Medulla oblongata (tissue), 1 donor: ENCODE data around the gene NCF4.

Source experiments
- DNase-seq: peaks from one replicate; pipeline ENCODE4 v3.0.0-alpha.2; 2015; ENCODE audit errors: extremely low spot score

The NCF4 gene

GRCh38 chr22:36860821-36861659 is at the start of gene NCF4:
Gene NCF4, plus strand, starts transcription at chr22:36861006. Its CDS starts 166 bp downstream, at chr22:36861172.
- peak; percentile 85 for DNase-seq

DNA sequence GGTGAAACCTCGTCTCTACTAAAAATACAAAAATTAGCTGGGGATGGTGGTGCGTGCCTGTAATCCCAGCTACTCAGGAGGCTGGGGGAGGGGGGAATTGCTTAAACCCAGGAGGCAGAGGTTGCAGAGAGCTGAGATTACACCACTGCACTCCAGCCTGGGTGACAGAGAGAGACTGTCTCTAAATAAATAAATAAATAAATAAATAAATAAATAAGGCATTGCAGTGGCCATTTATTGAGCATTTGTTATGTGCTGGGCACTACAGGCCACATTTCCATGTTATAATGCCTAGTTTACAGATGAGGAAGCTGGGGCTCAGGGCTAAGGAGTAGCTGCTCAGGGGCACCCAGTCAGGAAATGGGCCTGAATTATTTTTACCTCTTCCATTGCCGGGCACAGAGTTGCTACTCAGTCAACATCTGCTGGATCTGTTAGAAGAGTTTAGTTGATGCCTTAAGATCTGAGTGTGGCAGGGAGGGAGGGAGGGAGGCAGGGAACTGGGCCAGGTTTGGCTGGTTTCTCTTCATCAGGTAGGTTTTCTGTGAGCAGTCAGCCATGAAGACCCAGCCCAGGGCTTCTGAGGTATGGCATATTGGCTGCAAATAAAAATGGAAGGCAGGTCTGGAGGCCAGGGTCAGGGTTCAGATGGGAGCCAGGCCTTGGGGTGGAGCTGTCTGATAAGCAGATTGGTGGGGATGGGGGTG is 49.6 kb upstream of the NCF4 start:
- no peak for DNase-seq

DNA sequence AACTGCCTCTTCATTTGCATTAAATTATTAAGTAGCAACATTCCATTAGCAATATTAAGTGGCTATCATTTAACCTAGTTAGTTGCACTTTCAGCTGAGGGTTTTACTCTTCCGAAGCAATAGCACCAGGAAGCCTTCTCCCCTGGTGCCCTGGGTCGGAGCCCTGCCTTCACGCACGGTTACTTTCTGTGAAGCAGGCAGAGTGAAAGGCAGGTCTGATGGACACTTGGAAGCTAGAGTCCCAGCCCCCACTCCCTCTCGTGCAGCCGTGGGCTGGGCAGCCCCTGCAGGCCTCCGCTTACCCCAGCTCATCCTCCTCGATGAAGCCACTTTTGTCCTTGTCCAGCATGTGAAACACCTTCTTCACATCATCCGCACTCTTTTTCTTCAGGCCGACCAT is 46.0 kb upstream of the NCF4 start:
- DNase-seq = no peak

- DNase-seq = no peak
These were observed 45.1 kb upstream of the NCF4 start for GRCh38 chr22:36815558-36816338.

DNA sequence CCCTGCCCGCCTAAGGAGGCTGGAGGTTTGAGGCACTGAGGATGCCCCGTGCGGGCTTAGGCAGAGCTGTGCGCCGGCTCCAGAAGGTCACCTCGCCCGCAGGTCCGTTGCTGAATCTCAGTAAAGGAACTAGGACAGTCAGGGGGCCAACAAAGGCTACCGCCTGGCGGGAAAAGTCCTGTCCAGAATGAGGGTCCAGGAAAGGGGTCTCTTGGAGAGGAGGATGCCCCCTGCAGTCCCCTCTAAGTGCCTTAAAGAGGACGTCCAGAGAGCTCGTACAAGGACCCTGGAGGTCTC is 44.5 kb upstream of the NCF4 start:
- no peak for DNase-seq

- peak; percentile 9 for DNase-seq
These were observed 43.9 kb upstream of the NCF4 start, which contains the start of gene PVALB for GRCh38 chr22:36816636-36817524. Gene PVALB, minus strand, starts transcription at chr22:36817035. Its CDS starts 30 bp downstream, at chr22:36817005.

GRCh38 chr22:36817525-36817848 is 43.3 kb upstream of the NCF4 start:
- DNase-seq = no peak

GRCh38 chr22:36818010-36818642 is 42.7 kb upstream of the NCF4 start:
- no peak for DNase-seq

DNA sequence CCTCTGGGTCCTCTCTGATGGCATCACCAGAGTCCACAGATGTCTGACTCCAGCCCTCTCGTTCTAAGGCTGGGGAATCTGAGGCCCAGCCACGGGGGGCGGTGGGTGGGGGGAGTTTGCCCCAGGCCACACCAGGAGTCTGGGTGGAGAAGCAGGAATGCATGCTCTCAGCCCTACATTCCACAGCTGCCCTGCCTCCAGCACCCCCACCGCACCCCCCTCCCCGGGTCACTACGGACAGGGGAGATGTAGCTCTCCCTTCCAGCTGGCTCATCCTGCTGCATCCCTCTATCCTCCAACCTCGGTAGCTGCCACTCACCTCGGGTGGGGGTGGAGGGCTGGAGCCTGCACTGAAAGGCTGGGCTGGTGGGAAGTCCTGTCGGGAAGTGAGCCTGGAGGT is 41.7 kb upstream of the NCF4 start:
- no peak for DNase-seq

GRCh38 chr22:36822581-36822980 is 38.2 kb upstream of the NCF4 start:
- no peak for DNase-seq

- DNase-seq = no peak
These were observed 37.5 kb upstream of the NCF4 start for GRCh38 chr22:36823186-36823839.

- DNase-seq = no peak
These were observed 36.2 kb upstream of the NCF4 start for GRCh38 chr22:36824655-36825054.

GRCh38 chr22:36826262-36826661 is 34.5 kb upstream of the NCF4 start:
- no peak for DNase-seq

GRCh38 chr22:36828815-36829214 is 32.0 kb upstream of the NCF4 start:
- DNase-seq = no peak

DNA sequence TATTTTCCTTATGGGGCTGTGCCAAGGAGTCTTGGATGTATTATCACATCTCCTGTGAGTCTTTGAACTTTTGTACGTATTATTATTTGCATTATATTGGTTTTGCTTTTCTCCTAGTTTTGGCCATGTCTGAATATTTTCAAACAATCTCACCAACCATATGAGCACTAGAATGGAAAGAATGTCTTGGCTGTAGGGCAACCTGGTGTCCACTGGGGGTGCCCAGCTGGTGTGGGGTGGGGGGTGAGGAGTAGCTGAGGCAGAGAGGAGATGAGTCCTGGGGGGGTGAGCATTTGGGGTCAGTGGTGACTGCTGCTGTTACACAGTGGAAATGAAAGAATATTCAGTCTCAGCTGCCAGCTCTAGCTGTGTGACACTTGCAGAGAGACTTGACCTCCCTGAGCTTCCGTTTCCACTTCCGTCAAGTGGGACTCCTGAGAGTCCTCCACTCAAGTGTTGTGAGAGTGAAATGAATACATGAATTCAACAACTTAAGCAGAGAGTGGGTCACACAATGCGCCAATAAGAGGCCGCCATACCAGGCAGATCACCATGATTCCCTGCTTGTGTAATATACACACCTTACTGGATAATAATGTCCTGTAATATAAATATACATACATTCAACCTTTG is 31.3 kb upstream of the NCF4 start:
- DNase-seq = no peak

DNA sequence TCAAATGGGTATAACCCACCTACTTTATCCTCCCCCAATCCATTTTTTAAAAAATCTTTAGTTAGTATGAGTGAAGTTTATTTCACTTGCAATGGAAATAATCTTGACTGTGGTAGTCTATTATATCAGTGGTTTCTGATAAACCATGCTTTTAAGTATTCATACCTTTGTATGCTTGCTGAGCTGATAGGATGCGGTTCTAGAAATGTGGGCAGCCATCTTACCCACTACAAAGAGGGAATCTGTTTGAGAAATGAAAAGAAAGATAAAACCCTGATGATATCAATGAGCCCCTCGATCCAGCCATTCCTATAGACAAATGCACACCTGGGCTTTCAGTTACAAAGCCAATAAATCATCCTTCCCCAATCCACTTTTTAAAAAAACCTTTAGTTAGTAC is 30.2 kb upstream of the NCF4 start:
- DNase-seq = no peak

- no peak for DNase-seq
These were observed 29.6 kb upstream of the NCF4 start for GRCh38 chr22:36831206-36831605.

- no peak for DNase-seq
These were observed 29.1 kb upstream of the NCF4 start for GRCh38 chr22:36831717-36832116.

- DNase-seq = no peak
These were observed 27.7 kb upstream of the NCF4 start for GRCh38 chr22:36833073-36833472.

- DNase-seq = no peak
These were observed 24.9 kb upstream of the NCF4 start for GRCh38 chr22:36835903-36836302.
